ENCODE results near the gene KCNT2.

GRCh38 chr1:196515904-196516303 is 92.3 kb downstream of the KCNT2 start:
- TF ChIP-seq POLR2A (IDR thresholded peaks at IDR 0.05) (no peak), CTCF (IDR thresholded peaks at IDR 0.05 in 8 of 11, conservative IDR thresholded peaks at IDR 0.05 in 3 of 11) (no peak), POLR2AphosphoS5 (IDR thresholded peaks at IDR 0.05) (no peak)

All from spleen (tissue), 7 donors.